SKM-1 (cell line): Measurements from ENCODE around the gene POLR1C.
"Not testable (repeated sequence)": the region's sequence is repeated elsewhere in the genome, so short reads cannot be mapped to it uniquely, and the experiment has no call there.

ENCODE experiments used
- DNase-seq: peaks from one replicate; lab custom pipeline; 2025; ENCODE audit not compliant: unreplicated experiment; lab: John Stamatoyannopoulos, UW

The POLR1C gene

GRCh38 chr6:43491750-43492661 is 24.9 kb upstream of the POLR1C start:
- DNase-seq: no peak

GRCh38 chr6:43492673-43493072 is 24.2 kb upstream of the POLR1C start:
- no peak for DNase-seq

GRCh38 chr6:43493230-43493629 is 23.7 kb upstream of the POLR1C start:
- no peak for DNase-seq

GRCh38 chr6:43493833-43494232 is 23.1 kb upstream of the POLR1C start:
- no peak for DNase-seq

GRCh38 chr6:43494321-43494720 is 22.6 kb upstream of the POLR1C start:
- DNase-seq: no peak

- DNase-seq: no peak
These were observed 22.1 kb upstream of the POLR1C start for GRCh38 chr6:43494766-43495165.

GRCh38 chr6:43495409-43495941 is 21.4 kb upstream of the POLR1C start:
- no peak for DNase-seq

- no peak for DNase-seq
These were observed 20.3 kb upstream of the POLR1C start for GRCh38 chr6:43496370-43497128.

GRCh38 chr6:43497129-43497396 is 19.8 kb upstream of the POLR1C start:
- DNase-seq: no peak

- no peak for DNase-seq
These were observed 19.2 kb upstream of the POLR1C start for GRCh38 chr6:43497689-43498088.

- not testable (repeated sequence) for DNase-seq
These were observed 18.6 kb upstream of the POLR1C start for GRCh38 chr6:43498291-43498690.

GRCh38 chr6:43499028-43499815 is 17.7 kb upstream of the POLR1C start:
- DNase-seq: no peak

- DNase-seq: no peak
These were observed 16.0 kb upstream of the POLR1C start for GRCh38 chr6:43500921-43501320.

- DNase-seq: no peak
These were observed 14.2 kb upstream of the POLR1C start for GRCh38 chr6:43502666-43503065.

- DNase-seq: no peak
These were observed 13.4 kb upstream of the POLR1C start for GRCh38 chr6:43503443-43503842.

GRCh38 chr6:43504756-43505593 is 11.9 kb upstream of the POLR1C start:
- DNase-seq: no peak

- no peak for DNase-seq
These were observed 11.2 kb upstream of the POLR1C start for GRCh38 chr6:43505718-43506117.

- no peak for DNase-seq
These were observed 10.7 kb upstream of the POLR1C start for GRCh38 chr6:43506171-43506570.

- DNase-seq: peak; percentile 47
These were observed 10.0 kb upstream of the POLR1C start for GRCh38 chr6:43506667-43507471.
